Measurements from ENCODE around the gene SCPEP1. TPM values are rescaled to one million over a fixed set of nuclear protein-coding genes. Genes with fewer than 3 reads are reported as not detected.

SCPEP1 gene
- 52.0 and 63.4 TPM in 2 replicates for total RNA-seq

GRCh38 chr17:56977673-56978395 lies at the start of gene SCPEP1:
Gene SCPEP1, plus strand, starts transcription at chr17:56978131. Its CDS starts 29 bp downstream, at chr17:56978160.

GRCh38 chr17:56960596-56961538 lies 17.1 kb upstream of the SCPEP1 start, which contains the start of gene COIL:
Gene COIL, minus strand, starts transcription at chr17:56961050. Its CDS starts 31 bp downstream, at chr17:56961019.

Other genes starting within 250 kb of the SCPEP1 start
- gene C17orf67, start 144.2 kb upstream of the SCPEP1 start, total RNA-seq = 0.78 TPM in 1 of 2 replicates, not detected in the other
- 2.8 and 8.3 TPM in 2 replicates for gene DGKE, start 144.0 kb upstream of the SCPEP1 start, total RNA-seq
- gene TRIM25, start 64.1 kb upstream of the SCPEP1 start, total RNA-seq = 25.9 and 27.3 TPM in 2 replicates
- gene COIL, start 17.1 kb upstream of the SCPEP1 start, total RNA-seq = 10.6 and 12.2 TPM in 2 replicates
- gene AKAP1, start 107.1 kb downstream of the SCPEP1 start, total RNA-seq = 7.9 and 8.9 TPM in 2 replicates